ENCODE data around the gene NFASC.

DNA sequence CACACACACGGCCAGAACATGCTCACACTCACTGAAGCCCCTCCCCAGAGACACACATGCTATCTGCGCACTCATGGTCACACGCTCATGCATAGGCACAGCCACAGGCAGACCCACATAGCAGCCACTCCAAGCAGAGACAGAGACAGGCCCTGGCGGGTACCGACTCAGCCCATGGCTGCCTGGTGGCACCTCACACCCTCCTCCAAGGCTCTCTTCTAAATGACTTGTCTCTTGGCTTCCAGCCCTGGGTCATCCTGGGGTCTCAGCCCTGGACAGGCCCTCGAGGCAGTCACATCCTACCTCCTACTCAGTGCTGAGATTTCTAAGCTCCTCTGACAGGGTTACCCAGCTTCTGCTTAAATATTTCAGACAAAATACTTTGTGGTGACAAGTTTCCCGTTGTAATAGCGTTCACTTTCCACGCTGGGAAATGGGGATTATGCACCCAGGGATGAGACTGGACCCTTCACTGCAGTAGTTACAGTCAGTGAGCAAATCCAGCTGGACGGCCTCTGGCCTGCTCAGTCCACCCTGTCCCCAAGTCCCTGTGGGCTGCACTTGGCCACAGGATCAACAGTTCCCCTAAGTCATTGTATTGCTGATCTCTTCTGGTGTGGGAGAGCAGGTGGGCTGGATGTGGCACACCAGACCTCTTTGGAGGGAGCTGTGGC, 2.9 kb upstream of the NFASC start:
- TF ChIP-seq EZH2 (IDR thresholded peaks at IDR 0.05) (no peak), POLR2AphosphoS5 (IDR thresholded peaks at IDR 0.05; ENCODE audit: borderline replicate concordance, low read depth, low read length) (no peak)
